Measurements from ENCODE around the gene F5. TPM values are rescaled to one million over a fixed set of nuclear protein-coding genes. Genes with fewer than 3 reads are reported as not detected.
A peak's percentile ranks its signal among the peaks of the same experiment; 100 is the strongest.

The F5 gene
- total and polyA plus RNA-seq, 2 of the 13 experiments (the other 11 are each of a cell fraction or from before 2014, with no cell fraction given), result 38.3 to 64.0 TPM

DNA sequence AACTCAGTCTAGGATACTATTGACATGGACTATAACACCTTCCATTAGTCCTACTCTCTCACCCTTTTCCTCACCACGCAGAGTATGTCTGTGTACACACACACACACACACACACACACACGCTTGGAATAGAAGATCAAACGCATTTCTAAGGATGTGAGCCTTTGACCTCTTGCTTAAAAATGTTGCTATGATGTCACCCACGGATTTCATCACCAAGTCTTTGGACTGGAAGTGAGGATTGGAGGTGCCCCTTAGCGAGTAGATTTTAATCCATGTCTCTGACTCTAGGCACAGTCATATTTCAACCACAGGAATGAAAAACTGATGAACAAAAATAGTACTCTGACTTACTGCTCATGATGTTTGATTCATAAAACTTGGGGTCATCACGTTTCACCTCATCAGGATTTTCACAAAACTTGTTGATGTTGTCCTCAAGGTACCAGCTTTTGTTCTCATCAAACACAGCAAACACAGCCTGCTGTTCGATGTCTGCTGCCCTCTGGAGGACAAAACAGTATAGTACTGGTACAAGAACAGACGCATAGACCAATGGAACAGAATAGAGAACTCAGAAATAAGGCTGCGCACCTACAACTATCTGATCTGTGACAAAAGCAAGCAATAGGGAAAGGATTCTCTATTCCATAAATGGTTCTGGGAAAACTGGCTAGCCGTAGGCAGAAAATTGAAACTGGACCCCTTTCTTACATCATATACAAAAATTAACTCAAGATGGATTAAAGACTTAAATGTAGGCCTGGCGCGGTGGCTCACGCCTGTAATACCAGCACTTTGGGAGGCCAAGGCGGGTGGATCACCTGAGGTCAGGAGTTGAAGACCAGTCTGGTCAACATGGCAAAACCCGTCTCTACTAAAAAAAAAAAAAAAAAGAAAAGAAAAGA, 39.9 kb downstream of the F5 start (continued):
- TF ChIP-seq ESRRA (CRISPR knock-in tag; IDR thresholded peaks at IDR 0.05; ENCODE audit: low read depth) (no peak), KAT7 (CRISPR knock-in tag; IDR thresholded peaks at IDR 0.05; ENCODE audit: borderline replicate concordance) (no peak), GABPA (IDR thresholded peaks at IDR 0.05; ENCODE audit: low read depth, low read length) (no peak), GABPA (CRISPR knock-in tag; IDR thresholded peaks at IDR 0.05; ENCODE audit: low read depth) (no peak), EEA1 (CRISPR knock-in tag; IDR thresholded peaks at IDR 0.05; ENCODE audit: borderline replicate concordance) (no peak), CEBPB (IDR thresholded peaks at IDR 0.05; ENCODE audit: borderline replicate concordance, low read depth, low read length) (peak; percentile 70), CREBL2 (CRISPR knock-in tag; IDR thresholded peaks at IDR 0.05; ENCODE audit: borderline replicate concordance) (no peak), MATR3 (CRISPR knock-in tag; IDR thresholded peaks at IDR 0.05) (no peak), SETDB1 (CRISPR knock-in tag; IDR thresholded peaks at IDR 0.05; ENCODE audit: borderline replicate concordance) (no peak), ZNF550 (CRISPR knock-in tag; IDR thresholded peaks at IDR 0.05; ENCODE audit: borderline replicate concordance) (no peak), CHD4 (IDR thresholded peaks at IDR 0.05; ENCODE audit: borderline replicate concordance, low read length) (no peak), FOXK1 (CRISPR knock-in tag; IDR thresholded peaks at IDR 0.05; ENCODE audit: borderline replicate concordance, low read depth) (no peak), PHB2 (IDR thresholded peaks at IDR 0.05; ENCODE audit: partially characterized antibody) (no peak), MAX (IDR thresholded peaks at IDR 0.05) (no peak), HOXA7 (CRISPR knock-in tag; IDR thresholded peaks at IDR 0.05) (no peak), ZNF20 (CRISPR knock-in tag; IDR thresholded peaks at IDR 0.05) (no peak), ZNF10 (CRISPR knock-in tag; IDR thresholded peaks at IDR 0.05; ENCODE audit: borderline replicate concordance, low read depth) (no peak), NBN (conservative IDR thresholded peaks at IDR 0.05) (no peak), BORCS8-MEF2B (CRISPR knock-in tag; IDR thresholded peaks at IDR 0.05) (no peak), ZNF547 (CRISPR knock-in tag; IDR thresholded peaks at IDR 0.05) (no peak), HOXA9 (CRISPR knock-in tag; IDR thresholded peaks at IDR 0.05; ENCODE audit: borderline replicate concordance) (no peak), TAF1 (CRISPR knock-in tag; IDR thresholded peaks at IDR 0.05) (no peak), NR2F6 (IDR thresholded peaks at IDR 0.05) (peak; percentile 76), NR2F6 (CRISPR knock-in tag; IDR thresholded peaks at IDR 0.05) (no peak), ZNF326 (CRISPR knock-in tag; IDR thresholded peaks at IDR 0.05; ENCODE audit: borderline replicate concordance) (no peak), SNAPC4 (CRISPR knock-in tag; IDR thresholded peaks at IDR 0.05) (no peak)
- TF ChIP-seq, protein P1, sequence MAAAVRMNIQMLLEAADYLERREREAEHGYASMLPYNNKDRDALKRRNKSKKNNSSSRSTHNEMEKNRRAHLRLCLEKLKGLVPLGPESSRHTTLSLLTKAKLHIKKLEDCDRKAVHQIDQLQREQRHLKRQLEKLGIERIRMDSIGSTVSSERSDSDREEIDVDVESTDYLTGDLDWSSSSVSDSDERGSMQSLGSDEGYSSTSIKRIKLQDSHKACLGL (CRISPR knock-in tag; IDR thresholded peaks at IDR 0.05), result no peak

Data from HepG2 (cell line).